Activated CD4-positive, alpha-beta T cell treated with anti-CD3 and anti-CD28 coated beads, Interleukin-2, Interleukin-4, amounts not matched to agents 100 ng/mL and 50 ng/mL, durations not matched to agents 16 hours and 8 hours (primary cell): ENCODE results near the gene AKAP6.
"Not testable (repeated sequence)": the region's sequence is repeated elsewhere in the genome, so short reads cannot be mapped to it uniquely, and the experiment has no call there.

Source experiments
- DNase-seq: peaks from one replicate; pipeline ENCODE4 v3.0.0-alpha.2; 2020; ENCODE audit warnings: low spot score

AKAP6 gene

GRCh38 chr14:32368107-32368506, 39.0 kb downstream of the AKAP6 start:
- DNase-seq, result no peak

DNA sequence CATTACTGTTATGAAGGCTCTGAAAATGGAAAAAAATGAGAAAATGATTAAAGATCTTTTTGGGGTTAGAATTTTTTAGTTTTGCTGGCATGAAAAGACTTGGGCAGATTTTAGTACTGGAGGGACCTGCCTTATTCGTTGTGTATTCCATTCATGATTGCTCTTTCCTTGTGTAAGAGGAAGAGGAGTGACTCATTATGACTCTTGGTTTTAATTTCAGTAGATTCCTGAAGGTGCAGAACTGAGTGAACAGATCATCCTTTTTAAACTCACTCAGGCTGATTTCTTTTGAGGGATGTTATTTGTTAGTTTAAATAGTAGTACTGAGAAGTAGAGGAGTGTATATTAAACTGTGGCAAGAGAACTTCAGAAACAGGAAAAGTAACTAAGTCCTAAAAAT, 41.6 kb downstream of the AKAP6 start:
- DNase-seq, result no peak

DNA sequence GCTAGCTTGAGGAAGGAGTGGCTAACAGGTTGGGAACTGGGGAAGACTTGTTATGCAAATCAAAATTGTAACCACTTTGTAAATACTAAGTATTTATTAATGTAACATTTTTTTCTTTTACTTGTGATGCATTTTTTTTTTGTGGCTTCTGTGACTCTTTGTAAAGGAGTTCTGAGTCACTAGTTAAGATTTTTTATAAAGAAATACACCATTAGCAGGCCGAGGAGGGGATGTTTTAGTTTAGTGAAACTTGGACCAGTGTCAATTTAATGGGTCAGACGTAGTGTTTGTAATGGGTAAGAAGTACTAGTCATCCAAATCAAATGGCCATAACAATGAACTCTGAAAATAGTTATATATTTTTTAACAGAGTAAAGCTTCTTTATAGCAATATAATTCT, 43.1 kb downstream of the AKAP6 start:
- no peak for DNase-seq

DNA sequence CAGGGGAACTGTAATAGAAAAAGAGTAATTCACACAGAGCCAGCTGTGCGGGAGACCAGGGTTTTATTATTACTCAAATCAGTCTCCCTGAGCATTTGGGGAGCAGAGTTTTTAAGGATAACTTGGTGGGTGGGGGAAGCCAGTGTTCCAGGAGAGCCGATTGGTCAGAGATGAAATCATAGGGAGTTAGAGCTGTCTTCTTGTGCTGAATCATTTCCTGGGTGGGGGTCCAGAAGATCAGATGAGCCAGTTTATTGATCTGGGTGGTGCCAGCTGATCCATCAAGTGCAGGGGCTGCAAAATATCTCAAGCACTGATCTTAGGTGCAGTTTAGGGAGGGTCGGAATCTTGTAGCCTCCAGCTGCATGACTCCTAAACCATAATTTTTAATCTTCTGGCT, 44.1 kb downstream of the AKAP6 start:
- DNase-seq, result not testable (repeated sequence)

- no peak for DNase-seq
These were observed 45.1 kb downstream of the AKAP6 start for GRCh38 chr14:32374155-32374554.

DNA sequence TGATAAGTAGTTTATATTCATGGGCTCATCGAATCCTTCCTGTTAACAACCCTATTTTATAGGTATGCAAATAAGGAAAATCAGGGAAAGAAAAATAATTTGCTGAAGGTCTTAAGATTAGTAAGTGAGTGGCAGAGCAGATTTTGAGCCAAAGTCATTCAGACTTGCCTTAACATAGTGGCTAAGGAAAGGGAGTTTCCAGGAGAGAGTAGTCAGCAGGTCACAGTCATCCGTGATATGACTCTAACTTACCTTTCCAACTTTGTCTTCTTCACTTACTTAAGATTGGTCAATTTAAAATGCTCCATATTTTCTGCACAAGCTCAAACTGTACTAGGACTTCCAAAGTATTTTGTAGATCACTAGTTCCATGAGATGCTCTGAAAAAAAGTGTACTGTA, 46.6 kb downstream of the AKAP6 start:
- no peak for DNase-seq

DNA sequence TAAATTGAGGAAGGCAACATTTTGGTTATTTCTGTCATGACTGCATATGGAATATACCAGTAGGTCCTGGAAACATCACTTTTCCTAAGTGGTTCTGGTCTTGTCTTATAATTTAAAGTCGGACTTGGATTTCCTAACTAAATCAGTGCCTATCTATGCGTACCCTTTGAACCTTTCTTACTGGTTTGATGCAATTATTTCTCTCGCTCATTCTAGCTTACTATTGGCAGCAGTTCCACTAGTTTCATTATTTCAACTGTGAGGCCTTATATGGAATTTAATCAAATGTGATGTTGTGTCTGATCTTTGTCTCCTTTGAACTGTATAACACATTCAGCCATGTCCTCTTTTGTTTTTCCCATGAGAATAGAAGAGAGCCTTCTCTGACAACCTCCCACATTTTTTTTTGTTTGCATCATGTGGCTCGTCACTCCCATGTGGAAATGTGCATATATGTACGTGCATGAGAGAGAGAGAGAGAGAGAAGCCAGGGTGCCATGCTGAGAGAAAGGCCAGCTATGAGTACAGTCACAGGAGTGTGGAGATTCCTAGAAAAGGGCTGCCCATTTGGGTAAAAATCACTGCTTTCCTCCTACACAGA, 48.0 kb downstream of the AKAP6 start:
- no peak for DNase-seq

GRCh38 chr14:32378284-32378683, 49.2 kb downstream of the AKAP6 start:
- no peak for DNase-seq

DNA sequence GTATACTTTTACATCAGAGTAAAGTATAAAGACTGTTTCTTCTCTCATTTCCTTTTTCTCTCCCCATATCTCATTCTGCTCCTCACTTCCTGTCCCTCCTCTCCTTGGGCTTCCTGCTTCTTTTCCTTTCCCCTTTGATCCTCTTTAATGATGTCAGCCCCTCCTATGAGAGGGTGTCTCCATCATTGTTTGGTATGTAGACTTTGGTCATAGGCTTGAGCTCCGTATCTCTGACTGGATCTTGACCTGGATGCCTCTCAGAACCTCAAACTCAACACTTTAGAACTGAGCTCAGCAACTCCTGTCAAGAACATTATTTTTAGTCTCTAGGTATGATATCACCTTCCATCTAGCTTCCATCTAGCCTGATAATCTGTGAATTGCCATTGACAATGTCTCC, 50.3 kb downstream of the AKAP6 start:
- DNase-seq, result no peak

GRCh38 chr14:32381869-32382268, 52.8 kb downstream of the AKAP6 start:
- no peak for DNase-seq

- no peak for DNase-seq
These were observed 53.6 kb downstream of the AKAP6 start for GRCh38 chr14:32382704-32383103.

DNA sequence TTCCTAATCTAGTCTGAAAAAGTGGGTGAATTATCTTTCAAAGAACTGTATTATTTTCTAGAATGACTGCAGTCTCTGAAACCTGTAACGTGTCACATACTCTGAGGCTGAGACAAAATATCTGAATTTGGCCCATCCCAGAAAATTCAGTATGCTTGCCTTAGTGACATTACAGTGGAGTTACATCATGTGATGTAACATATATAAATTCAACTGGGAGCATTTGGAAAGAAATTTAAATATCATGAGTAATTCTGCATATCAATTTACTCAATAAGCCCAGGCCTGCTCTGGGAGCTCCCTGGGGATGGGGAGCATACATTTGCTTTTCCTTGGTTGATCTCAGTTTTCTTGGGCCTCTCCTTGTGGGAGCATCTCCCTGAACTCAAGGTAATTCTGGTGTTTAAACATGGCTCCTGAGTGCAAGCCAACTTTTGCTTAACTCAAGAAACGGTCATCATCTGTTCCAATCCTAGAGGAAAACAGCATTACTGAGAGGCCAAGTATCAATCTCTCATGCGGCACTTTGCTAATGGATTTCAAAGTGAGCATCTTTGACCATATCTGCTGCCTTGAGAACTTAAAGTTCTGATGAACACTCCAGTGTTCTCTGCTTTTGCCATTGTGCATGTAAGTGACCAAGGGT, 54.4 kb downstream of the AKAP6 start:
- no peak for DNase-seq

- no peak for DNase-seq
These were observed 55.4 kb downstream of the AKAP6 start for GRCh38 chr14:32384464-32384863.

DNA sequence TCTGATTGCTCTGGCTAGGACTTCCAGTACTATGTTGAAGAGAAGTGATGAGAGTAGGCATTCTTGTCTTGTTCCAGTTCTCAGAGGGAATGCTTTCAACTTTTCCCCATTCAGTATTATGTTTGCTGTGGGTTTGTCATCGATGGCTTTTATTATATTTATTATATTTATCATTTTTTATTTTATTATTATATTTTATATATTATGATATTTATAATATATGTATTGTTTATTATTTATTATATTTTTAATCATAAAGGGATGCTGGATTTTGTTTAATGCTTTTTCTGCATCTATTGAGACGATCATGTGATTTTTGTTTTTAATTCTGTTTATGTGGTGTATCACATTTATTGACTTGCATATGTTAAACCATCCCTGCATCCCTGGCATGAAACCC, 58.2 kb downstream of the AKAP6 start:
- DNase-seq, result not testable (repeated sequence)

GRCh38 chr14:32393119-32393518, 64.0 kb downstream of the AKAP6 start:
- DNase-seq, result no peak

DNA sequence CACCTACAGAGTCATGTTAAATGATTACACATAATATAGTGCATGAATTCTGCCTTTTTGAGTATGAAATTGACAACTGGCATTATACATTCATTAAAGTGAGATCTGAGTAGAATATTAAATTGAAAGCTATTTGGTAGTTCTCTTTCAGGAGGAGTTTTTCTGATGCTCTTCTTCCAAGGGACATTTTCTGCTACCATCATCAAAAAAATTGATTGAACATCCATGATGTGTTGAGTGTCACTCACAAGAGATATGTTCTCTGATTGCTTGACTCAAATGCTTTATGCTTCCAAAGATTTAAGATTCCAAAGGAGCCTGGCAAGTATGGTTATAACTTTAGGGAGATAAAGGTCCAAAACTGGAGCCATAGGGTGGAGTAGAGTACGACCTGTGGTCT, 64.9 kb downstream of the AKAP6 start:
- no peak for DNase-seq

GRCh38 chr14:32396885-32397284, 67.8 kb downstream of the AKAP6 start:
- DNase-seq, result no peak

GRCh38 chr14:32397861-32398640, 69.0 kb downstream of the AKAP6 start:
- DNase-seq, result no peak

- no peak for DNase-seq
These were observed 70.8 kb downstream of the AKAP6 start for GRCh38 chr14:32399920-32400319.

DNA sequence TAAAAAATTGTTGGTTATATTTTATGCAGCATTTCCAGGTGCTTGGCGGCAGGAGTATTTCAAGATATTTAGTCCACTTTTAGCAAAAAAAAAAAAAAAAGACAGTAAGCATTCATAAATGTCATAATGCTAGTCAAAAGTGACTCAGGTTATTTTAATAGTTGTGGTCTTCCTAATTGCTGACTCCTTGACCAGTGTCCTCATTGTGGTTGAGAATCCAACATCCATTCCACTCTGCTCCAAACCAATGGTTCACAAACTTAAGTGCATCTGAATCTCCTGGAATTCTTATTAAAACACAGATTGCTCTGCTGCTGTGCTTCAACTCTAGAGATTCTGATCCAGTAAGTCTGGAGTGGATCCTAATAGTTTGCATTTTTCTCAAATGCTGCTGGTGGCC, 71.4 kb downstream of the AKAP6 start:
- DNase-seq, result no peak

DNA sequence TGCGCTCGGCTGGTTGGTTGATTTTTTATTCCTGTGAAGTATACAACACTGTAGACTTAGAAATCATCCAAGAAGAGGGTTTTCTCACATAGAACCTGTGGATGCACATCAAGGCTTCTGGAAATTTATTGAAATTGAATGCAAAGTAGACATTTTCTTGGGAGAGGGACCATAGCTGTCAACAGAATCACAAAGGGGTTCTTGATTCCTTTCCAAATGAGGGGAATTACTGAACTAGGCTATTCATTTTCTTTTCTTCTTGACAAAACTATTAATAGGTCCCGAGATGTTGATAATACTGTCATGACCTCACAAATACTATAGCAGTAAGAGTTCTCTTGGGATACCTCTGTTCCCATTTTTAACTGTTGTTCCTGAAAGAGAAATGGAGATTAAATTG, 73.9 kb downstream of the AKAP6 start:
- DNase-seq, result no peak

GRCh38 chr14:32403688-32404087, 74.6 kb downstream of the AKAP6 start:
- DNase-seq, result no peak

GRCh38 chr14:32404784-32405573, 75.9 kb downstream of the AKAP6 start:
- DNase-seq, result no peak
